GM23338 (cell line): Measurements from ENCODE around the gene UMODL1. TPM values are rescaled to one million over a fixed set of nuclear protein-coding genes. Genes with fewer than 3 reads are reported as not detected.

ENCODE experiments used
- ATAC-seq: fragments of 200-7000 bp; cut with Tn5 transposase; 3 replicates; pipeline ENCODE4 v1.9.1; 2020
- DNase-seq: peaks from one replicate; pipeline ENCODE4 v3.0.0-alpha.2; 2015; ENCODE audit warnings: low spot score
- H2AFZ ChIP-seq: fragments of 200-600 bp; sonication (generic); 2 replicates; pipeline ENCODE4 v1.8.0; 2016; ENCODE audit warnings: antibody characterized with exemption, mild to moderate bottlenecking, moderate library complexity
- H3F3A ChIP-seq: fragments of 200-600 bp; sonication (generic); replicated peaks from 2 replicates; pipeline ENCODE4 v1.8.0; 2017; ENCODE audit warnings: antibody characterized with exemption, mixed run types, low read depth
- H3K27ac ChIP-seq: fragments of 200-600 bp; sonication (generic); 2 replicates; pipeline ENCODE4 v1.6.1; 2016; ENCODE audit warnings: low read depth
- H3K27me3 ChIP-seq: fragments of 200-600 bp; sonication (generic); 2 replicates; pipeline ENCODE4 v1.8.0; 2016; ENCODE audit warnings: mild to moderate bottlenecking, mixed run types, moderate library complexity; ENCODE audit not compliant: insufficient read depth
- H3K36me3 ChIP-seq: fragments of 200-600 bp; sonication (generic); 2 replicates; pipeline ENCODE4 v1.8.0; 2016; ENCODE audit warnings: mild to moderate bottlenecking; ENCODE audit not compliant: insufficient read depth
- H3K4me1 ChIP-seq: fragments of 200-600 bp; sonication (generic); 2 replicates; pipeline ENCODE4 v1.8.0; 2016; ENCODE audit warnings: mild to moderate bottlenecking, moderate library complexity; ENCODE audit not compliant: insufficient read depth
- H3K4me2 ChIP-seq: fragments of 200-600 bp; sonication (generic); 2 replicates; pipeline ENCODE4 v1.7.1; 2017; ENCODE audit warnings: mixed run types
- H3K4me3 ChIP-seq: fragments of 200-600 bp; sonication (generic); 2 replicates; pipeline ENCODE4 v1.6.1; 2016; ENCODE audit warnings: mixed run types
- H3K79me2 ChIP-seq: fragments of 200-600 bp; sonication (generic); replicated peaks from 2 replicates; pipeline ENCODE4 v1.8.0; 2017; ENCODE audit warnings: mild to moderate bottlenecking; ENCODE audit not compliant: insufficient read depth
- H3K9me2 ChIP-seq: fragments of 200-600 bp; sonication (generic); 2 replicates; pipeline ENCODE4 v1.8.0; 2017; ENCODE audit not compliant: insufficient read depth
- H4K20me1 ChIP-seq: fragments of 200-600 bp; sonication (generic); replicated peaks from 2 replicates; pipeline ENCODE4 v1.8.0; 2017; ENCODE audit warnings: mild to moderate bottlenecking; ENCODE audit not compliant: insufficient read depth
- H3K27ac Mint-ChIP-seq: 2 replicates; pipeline ENCODE4 v1.8.0; 2020; ENCODE audit warnings: inconsistent platforms, mild to moderate bottlenecking, moderate library complexity, mixed read lengths
- H3K27me3 Mint-ChIP-seq: 3 replicates; pipeline ENCODE4 v1.8.0; 2022; ENCODE audit warnings: low read depth, mild to moderate bottlenecking, moderate library complexity, mixed read lengths, inconsistent platforms; ENCODE audit not compliant: insufficient read depth, poor library complexity
- H3K36me3 Mint-ChIP-seq: 3 replicates; pipeline ENCODE4 v1.8.0; 2021; ENCODE audit warnings: low read depth, mild to moderate bottlenecking, inconsistent platforms, moderate library complexity, mixed read lengths
- H3K4me1 Mint-ChIP-seq: 3 replicates; pipeline ENCODE4 v1.8.0; 2020; ENCODE audit warnings: mild to moderate bottlenecking, inconsistent platforms, mixed read lengths
- H3K4me3 Mint-ChIP-seq: 3 replicates; pipeline ENCODE4 v1.8.0; 2021; ENCODE audit warnings: moderate library complexity, mild to moderate bottlenecking, inconsistent platforms, mixed read lengths
- H3K9me3 Mint-ChIP-seq: 3 replicates; pipeline ENCODE4 v1.8.0; 2020; ENCODE audit warnings: moderate library complexity, mild to moderate bottlenecking, inconsistent platforms, mixed read lengths
- CREB1 ChIP-seq: fragments of 250-450 bp; sonication (Bioruptor Pico); IDR thresholded peaks from 2 replicates; pipeline ENCODE4 v1.5.0; 2020; ENCODE audit warnings: low read depth, mild to moderate bottlenecking, moderate library complexity
- CTCF ChIP-seq, 2 experiments: fragments of 200-600 bp in 1 of 2; sonication (generic) in 1 of 2; conservative IDR thresholded peaks; 2 replicates each; pipeline versions ENCODE4 v1.5.1 to v1.6.1; 2016 to 2017; ENCODE audit warnings: antibody characterized with exemption in 2 of 2, low read depth in 2 of 2, mild to moderate bottlenecking in 2 of 2, moderate library complexity in 1 of 2
- ETS1 ChIP-seq: IDR thresholded peaks from 2 replicates; pipeline ENCODE4 v1.6.1; 2016; ENCODE audit warnings: antibody characterized with exemption
- EZH2 ChIP-seq: fragments of 200-600 bp; sonication (generic); IDR thresholded peaks from one replicate; pipeline ENCODE4 v1.8.0; 2017; ENCODE audit warnings: antibody characterized with exemption, mild to moderate bottlenecking, low read depth; ENCODE audit not compliant: unreplicated experiment
- EZH2phosphoT487 ChIP-seq: fragments of 200-600 bp; sonication (generic); IDR thresholded peaks from one replicate; pipeline ENCODE4 v1.8.1; 2018; ENCODE audit warnings: antibody characterized with exemption; ENCODE audit not compliant: unreplicated experiment
- JUNB ChIP-seq: IDR thresholded peaks from one replicate; pipeline ENCODE4 v1.6.1; 2016; ENCODE audit warnings: antibody characterized with exemption; ENCODE audit not compliant: unreplicated experiment
- POLR2AphosphoS5 ChIP-seq: IDR thresholded peaks from 2 replicates; pipeline ENCODE4 v1.6.1; 2016; ENCODE audit warnings: antibody characterized with exemption, low read depth
- REST ChIP-seq: IDR thresholded peaks from one replicate; pipeline ENCODE4 v1.6.1; 2018; ENCODE audit warnings: antibody characterized with exemption; ENCODE audit not compliant: unreplicated experiment
- STAT1 ChIP-seq: IDR thresholded peaks from one replicate; pipeline ENCODE4 v1.6.1; 2016; ENCODE audit warnings: antibody characterized with exemption; ENCODE audit not compliant: unreplicated experiment
- ZNF114 ChIP-seq: fragments of 250-450 bp; sonication (Bioruptor Pico); IDR thresholded peaks from 2 replicates; pipeline ENCODE4 v1.5.0; 2020; ENCODE audit warnings: mild to moderate bottlenecking, moderate library complexity
- ZNF331 ChIP-seq: fragments of 250-450 bp; sonication (Bioruptor Pico); IDR thresholded peaks from 2 replicates; pipeline ENCODE4 v1.5.0; 2020; ENCODE audit warnings: low read depth, mild to moderate bottlenecking, moderate library complexity
- polyA plus RNA-seq: library from polyadenylated mRNA; unstranded; fragments of >200 nt; fragmentation: Nextera tagmentation; extraction: Ambion mirVana; gene quantifications from 2 replicates; pipeline ENCODE4 v1.2.1, GENCODE V29; 2016
- total RNA-seq: library from RNA; depleted of rRNA; stranded (reverse); fragments of >200 nt; shearing (Covaris generic); gene quantifications from 2 replicates; pipeline ENCODE4 v1.2.3, GENCODE V29; 2014

UMODL1 gene
- total and polyA plus RNA-seq, 2 experiments from 2014 or later: not detected

GRCh38 chr21:42120903-42121535 is 49.9 kb downstream of the UMODL1 start (continued):
- TF ChIP-seq REST (no peak), EZH2phosphoT487 (no peak), STAT1 (no peak), POLR2AphosphoS5 (no peak), EZH2 (no peak), CREB1 (no peak), ZNF114 (CRISPR knock-in tag) (no peak), ETS1 (no peak), ZNF331 (CRISPR knock-in tag) (no peak), JUNB (no peak)

- Histone ChIP-seq H3K27me3 (no peaks in the 10 kb centered on the region), H3K27ac (no peak overlapping the region), H4K20me1 (no peaks in the 10 kb centered on the region), H3K4me1 (peaks cover 15% of the 10 kb centered on the region), H3K4me2 (no peak overlapping the region), H3F3A (no peaks in the 10 kb centered on the region), H3K9me2 (no peaks in the 10 kb centered on the region), H3K4me3 (no peak overlapping the region), H3K79me2 (no peaks in the 10 kb centered on the region), H2AFZ (no peak overlapping the region), H3K36me3 (no peaks in the 10 kb centered on the region)
- H3K4me1 Mint-ChIP-seq: peaks cover 25% of the 10 kb centered on the region
- TF ChIP-seq REST (no peak), EZH2 (no peak), CTCF (conservative IDR thresholded peaks at IDR 0.05; ENCODE audit: low read depth in 2 of 2) (no peak), JUNB (no peak)
- H3K27ac Mint-ChIP-seq: no peak overlapping the region
- ATAC-seq (no peak), DNase-seq (no peak)
- H3K4me3 Mint-ChIP-seq: no peak overlapping the region
- H3K9me3 Mint-ChIP-seq: no peaks in the 10 kb centered on the region
- H3K27me3 Mint-ChIP-seq: peaks cover 12% of the 10 kb centered on the region
- no peaks in the 10 kb centered on the region for H3K36me3 Mint-ChIP-seq
These were observed 50.7 kb downstream of the UMODL1 start for GRCh38 chr21:42121794-42122193.
